GM13976 (cell line): ENCODE measurements around the gene KLF16.

Experiments used
- DNase-seq: peaks from one replicate; pipeline ENCODE4 v3.0.0; 2012; ENCODE audit warnings: low spot score
- in situ Hi-C: fragments of 300-500 bp; cut with MboI; formaldehyde crosslinking; loops from one replicate; pipeline ENCODE4 v1.12.0; 2022; ENCODE audit warnings: low sequenced_read_pairs, mixed read lengths, inconsistent platforms; ENCODE audit not compliant: unreplicated experiment
- TF ChIP-seq, protein P1 (sequence below): IDR thresholded peaks from 2 replicates; pipeline ENCODE4 v1.5.1; 2012; ENCODE audit warnings: borderline replicate concordance, mild to moderate bottlenecking; ENCODE audit not compliant: insufficient read depth; ENCODE audit errors: extremely low read depth, missing control alignments, control extremely low read depth

KLF16 gene

DNA sequence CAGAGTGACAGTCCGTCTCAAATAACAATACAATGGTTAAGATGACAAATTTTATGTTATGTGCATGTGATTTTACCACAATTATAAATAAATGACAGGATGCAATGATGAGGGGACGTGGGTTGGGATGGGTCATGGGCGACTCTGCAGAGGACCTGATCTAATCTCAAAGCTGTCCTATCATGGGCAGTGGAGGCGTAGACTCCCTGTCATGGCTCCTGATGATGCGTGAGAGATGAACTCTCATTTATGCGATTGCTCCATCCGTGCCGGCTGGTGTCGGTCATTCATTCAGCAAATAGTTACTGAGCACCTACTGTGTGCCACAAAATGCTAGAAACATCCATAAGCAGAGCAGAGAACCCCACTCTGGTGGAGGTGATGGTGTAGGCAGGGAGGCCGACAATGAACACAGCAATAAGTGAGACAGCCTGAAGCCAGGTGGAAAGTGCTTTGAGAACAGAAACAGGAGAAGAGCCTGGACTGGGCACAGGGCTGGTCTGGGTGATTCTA lies 13.4 kb downstream of the KLF16 start:
- in situ Hi-C loops: no loop called here
- no peak for DNase-seq
- TF ChIP-seq, protein P1, sequence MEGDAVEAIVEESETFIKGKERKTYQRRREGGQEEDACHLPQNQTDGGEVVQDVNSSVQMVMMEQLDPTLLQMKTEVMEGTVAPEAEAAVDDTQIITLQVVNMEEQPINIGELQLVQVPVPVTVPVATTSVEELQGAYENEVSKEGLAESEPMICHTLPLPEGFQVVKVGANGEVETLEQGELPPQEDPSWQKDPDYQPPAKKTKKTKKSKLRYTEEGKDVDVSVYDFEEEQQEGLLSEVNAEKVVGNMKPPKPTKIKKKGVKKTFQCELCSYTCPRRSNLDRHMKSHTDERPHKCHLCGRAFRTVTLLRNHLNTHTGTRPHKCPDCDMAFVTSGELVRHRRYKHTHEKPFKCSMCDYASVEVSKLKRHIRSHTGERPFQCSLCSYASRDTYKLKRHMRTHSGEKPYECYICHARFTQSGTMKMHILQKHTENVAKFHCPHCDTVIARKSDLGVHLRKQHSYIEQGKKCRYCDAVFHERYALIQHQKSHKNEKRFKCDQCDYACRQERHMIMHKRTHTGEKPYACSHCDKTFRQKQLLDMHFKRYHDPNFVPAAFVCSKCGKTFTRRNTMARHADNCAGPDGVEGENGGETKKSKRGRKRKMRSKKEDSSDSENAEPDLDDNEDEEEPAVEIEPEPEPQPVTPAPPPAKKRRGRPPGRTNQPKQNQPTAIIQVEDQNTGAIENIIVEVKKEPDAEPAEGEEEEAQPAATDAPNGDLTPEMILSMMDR: no peak

DNA sequence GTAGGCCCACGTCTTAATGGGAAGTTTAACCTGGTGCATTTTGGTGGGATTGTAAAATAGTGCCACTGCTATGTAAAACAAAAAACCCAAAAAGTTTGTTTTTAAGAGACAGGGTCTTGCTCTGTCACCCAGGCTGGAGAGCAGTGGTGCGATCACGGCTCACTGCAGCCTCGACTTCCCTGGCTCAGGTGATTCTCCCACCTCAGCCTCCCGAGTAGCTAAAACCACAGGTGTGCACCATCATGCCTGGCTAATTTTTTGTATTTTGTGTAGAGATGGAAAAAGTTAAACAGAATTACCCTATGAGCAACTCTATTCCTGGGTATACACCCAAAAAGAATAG lies 14.3 kb downstream of the KLF16 start:
- TF ChIP-seq, protein P1: no peak
- in situ Hi-C loops: no loop called here
- no peak for DNase-seq

DNA sequence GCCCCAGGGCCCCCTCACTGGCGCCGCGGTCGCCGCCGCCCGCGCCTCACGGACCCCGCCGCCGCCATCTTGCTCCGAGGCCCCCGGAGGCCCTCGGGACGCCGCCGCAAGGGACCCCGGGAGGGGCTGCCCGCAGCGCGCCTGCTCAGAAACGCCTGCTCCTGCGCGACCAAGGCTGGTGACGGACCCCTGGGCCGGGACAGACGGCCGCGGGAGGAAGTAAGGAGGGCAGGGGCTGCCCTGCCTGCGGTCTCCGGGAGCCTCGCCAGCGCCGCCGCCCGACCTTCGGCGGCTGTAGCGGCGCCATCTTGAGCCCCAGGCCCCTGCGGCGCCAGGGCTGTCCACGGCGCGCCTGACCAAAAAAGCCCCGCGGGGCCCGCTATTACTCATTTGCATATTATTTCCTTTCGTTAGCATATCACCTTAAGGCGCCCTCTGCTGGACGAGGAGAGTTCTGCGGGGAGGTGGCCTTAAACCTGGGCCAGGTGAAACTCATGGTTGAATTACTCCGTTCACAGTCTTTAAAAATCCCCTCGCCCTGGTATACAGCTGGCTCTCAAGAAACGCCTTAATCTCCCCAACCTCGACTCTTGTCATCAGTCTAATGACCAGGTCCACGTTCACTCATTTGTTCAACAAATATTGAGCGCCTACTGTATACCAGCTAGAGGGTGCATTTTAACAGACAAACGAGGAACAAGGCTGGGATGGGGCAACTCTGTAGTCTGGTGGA lies 14.8 kb downstream of the KLF16 start, which contains the start of gene REXO1:
TSS of gene REXO1 (minus strand) at position 85 of the 733 bp plus-strand sequence. CDS start 125 bp downstream, outside the sequence.
- peak; percentile 94 for DNase-seq
- in situ Hi-C loops: no loop called here
- TF ChIP-seq, protein P1: peak; percentile 96

DNA sequence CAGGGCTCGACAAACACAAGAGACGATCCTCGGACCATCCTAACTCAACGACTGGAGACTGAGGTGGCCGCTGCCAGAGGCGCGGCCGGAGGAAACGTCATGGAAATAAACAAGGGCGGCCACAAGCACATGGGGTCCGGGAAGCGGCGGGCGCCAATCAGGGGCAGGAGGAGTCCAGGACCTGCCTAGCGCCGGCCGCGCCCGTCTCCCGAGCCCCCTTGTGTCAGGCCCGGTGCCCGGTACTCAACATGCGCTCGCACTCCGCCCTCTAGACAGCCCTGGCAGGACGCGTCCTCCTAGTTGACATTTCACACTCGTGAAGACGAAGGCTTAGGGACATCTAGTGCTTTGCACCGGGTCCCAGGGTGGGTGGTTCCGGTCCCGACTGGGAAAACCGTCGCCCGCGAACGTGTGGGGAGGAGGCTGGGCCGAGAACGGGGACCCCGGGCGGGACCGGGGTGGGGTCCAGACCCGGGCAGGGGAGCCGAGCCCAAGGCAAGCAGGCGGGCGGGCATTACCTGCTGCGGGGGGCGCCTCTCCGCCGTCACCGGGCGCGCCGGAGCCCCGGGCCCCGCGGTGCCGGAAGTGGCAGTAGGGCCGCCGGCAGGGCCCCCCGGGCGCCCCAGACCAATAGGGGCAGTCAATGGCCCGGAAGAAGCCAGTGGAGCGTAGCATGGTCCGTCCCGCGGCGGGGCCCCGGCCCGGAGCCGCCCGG lies 15.5 kb downstream of the KLF16 start:
- TF ChIP-seq, protein P1: no peak
- in situ Hi-C loops: no loop called here
- no peak for DNase-seq

DNA sequence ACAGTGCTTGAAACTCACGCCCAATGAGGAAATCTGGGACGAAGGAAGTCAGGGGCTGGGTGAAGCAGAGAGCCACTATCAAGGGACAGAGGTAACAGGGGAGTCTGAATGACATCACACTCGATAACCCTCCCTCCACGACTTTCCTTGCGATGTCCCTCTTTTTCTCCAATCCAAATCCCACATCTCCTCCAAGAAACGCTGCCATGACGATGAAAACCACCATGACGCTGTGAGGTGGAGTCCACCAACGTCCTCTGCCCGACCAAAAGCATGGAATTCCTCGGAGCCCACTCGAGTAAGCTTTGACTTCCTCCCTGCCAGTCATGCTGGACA lies 16.1 kb downstream of the KLF16 start:
- DNase-seq: no peak
- TF ChIP-seq, protein P1: no peak
- in situ Hi-C loops: no loop called here

GRCh38 chr19:1846517-1847204 lies 16.7 kb downstream of the KLF16 start:
- DNase-seq: no peak
- in situ Hi-C loops: no loop called here
- TF ChIP-seq, protein P1: no peak
